Activated T-cell treated with anti-CD3 and anti-CD28 coated beads, Interleukin-2, amount 50 U/mL, for 72 hours (primary cell): ENCODE results near the gene EYA2. TPM values are rescaled to one million over a fixed set of nuclear protein-coding genes. Genes with fewer than 3 reads are reported as not detected.

Experiments used
- ATAC-seq, 2 donors: fragments of 150-1000 bp; cut with Tn5 transposase; replicated peaks in 1 of 2; 2 replicates each; pipeline ENCODE4 v1.10.0; 2021; ENCODE audit warnings: moderate library complexity in 2 of 2, mild to moderate bottlenecking in 1 of 2
- DNase-seq, 2 donors: peaks; one replicate each; pipeline ENCODE4 v3.0.0; 2021 to 2022; ENCODE audit warnings: mixed read lengths in 1 of 2
- H3K27ac Mint-ChIP-seq: one replicate; pipeline ENCODE4 v1.8.0; 2022; ENCODE audit warnings: mild to moderate bottlenecking, moderate library complexity, mixed read lengths
- H3K27me3 Mint-ChIP-seq: one replicate; pipeline ENCODE4 v1.8.0; 2022; ENCODE audit warnings: low read depth, mixed read lengths
- H3K36me3 Mint-ChIP-seq, 2 donors: one replicate each; pipeline ENCODE4 v1.8.0; 2022; ENCODE audit warnings: mixed read lengths in 2 of 2, mild to moderate bottlenecking in 1 of 2; ENCODE audit not compliant: insufficient read depth in 2 of 2
- H3K4me1 Mint-ChIP-seq: one replicate; pipeline ENCODE4 v1.8.0; 2022; ENCODE audit warnings: low read depth, mixed read lengths
- H3K4me3 Mint-ChIP-seq, 2 donors: one replicate each; pipeline ENCODE4 v1.8.0; 2022; ENCODE audit warnings: mild to moderate bottlenecking in 2 of 2, mixed read lengths in 2 of 2, moderate library complexity in 2 of 2
- H3K9me3 Mint-ChIP-seq, 2 donors: one replicate each; pipeline ENCODE4 v1.8.0; 2022; ENCODE audit warnings: mixed read lengths in 2 of 2
- total RNA-seq, 2 donors: library from RNA; stranded (reverse); gene quantifications; one replicate each; pipeline ENCODE4 v1.2.3, GENCODE V29; 2022

The EYA2 gene
- total RNA-seq, 2 donors from 2014 or later, result 0.12 TPM; not detected in 1

- H3K9me3 Mint-ChIP-seq, result no peaks in the 10 kb centered on the region
- H3K27me3 Mint-ChIP-seq, result peaks cover 21% of the 10 kb centered on the region
- DNase-seq (no peak), ATAC-seq (no peak)
- no peak overlapping the region for H3K4me3 Mint-ChIP-seq
- H3K36me3 Mint-ChIP-seq, result no peaks in the 10 kb centered on the region
- no peaks in the 10 kb centered on the region for H3K4me1 Mint-ChIP-seq
- H3K27ac Mint-ChIP-seq, result no peak overlapping the region
Measured at GRCh38 chr20:47054945-47055344, 160.3 kb downstream of the EYA2 start.

GRCh38 chr20:47055699-47056369 lies 161.2 kb downstream of the EYA2 start:
- Mint-ChIP-seq H3K27ac (no peak overlapping the region), H3K4me1 (no peaks in the 10 kb centered on the region), H3K27me3 (peaks cover 14% of the 10 kb centered on the region), H3K9me3 (no peaks in the 10 kb centered on the region), H3K4me3 (no peak overlapping the region), H3K36me3 (no peaks in the 10 kb centered on the region)
- DNase-seq (no peak), ATAC-seq (no peak)

GRCh38 chr20:47057661-47058060 lies 163.0 kb downstream of the EYA2 start:
- ATAC-seq (no peak), DNase-seq (no peak)
- H3K36me3 Mint-ChIP-seq, result no peaks in the 10 kb centered on the region
- H3K4me1 Mint-ChIP-seq, result no peaks in the 10 kb centered on the region
- H3K27ac Mint-ChIP-seq, result no peak overlapping the region
- H3K4me3 Mint-ChIP-seq, result no peak overlapping the region
- H3K27me3 Mint-ChIP-seq, result peaks cover 14% of the 10 kb centered on the region
- H3K9me3 Mint-ChIP-seq, result no peaks in the 10 kb centered on the region

- no peak for ATAC-seq
- Mint-ChIP-seq H3K27me3 (peaks cover 14% of the 10 kb centered on the region), H3K4me1 (no peaks in the 10 kb centered on the region), H3K36me3 (no peaks in the 10 kb centered on the region), H3K4me3 (no peak overlapping the region), H3K27ac (no peak overlapping the region), H3K9me3 (no peaks in the 10 kb centered on the region)
- DNase-seq, result no peak
Measured at GRCh38 chr20:47058236-47058635, 163.6 kb downstream of the EYA2 start.

GRCh38 chr20:47059536-47059935 lies 164.9 kb downstream of the EYA2 start:
- H3K4me1 Mint-ChIP-seq, result no peaks in the 10 kb centered on the region
- ATAC-seq (no peak), DNase-seq (no peak)
- peaks cover 0 to under 1% of the 10 kb centered on the region in 2 donors for H3K9me3 Mint-ChIP-seq
- no peak overlapping the region for H3K27ac Mint-ChIP-seq
- H3K4me3 Mint-ChIP-seq, result no peak overlapping the region
- H3K27me3 Mint-ChIP-seq, result peaks cover 14% of the 10 kb centered on the region
- H3K36me3 Mint-ChIP-seq, result peaks cover 0 to under 1% of the 10 kb centered on the region in 2 donors

GRCh38 chr20:47061549-47061948 lies 166.9 kb downstream of the EYA2 start:
- ATAC-seq, result no peak
- Mint-ChIP-seq H3K27me3 (no peaks in the 10 kb centered on the region), H3K9me3 (peaks cover 0 to 3% of the 10 kb centered on the region in 2 donors), H3K4me1 (no peaks in the 10 kb centered on the region), H3K4me3 (no peak overlapping the region), H3K36me3 (peaks cover 0 to 3% of the 10 kb centered on the region in 2 donors), H3K27ac (no peak overlapping the region)
- DNase-seq, result no peak

GRCh38 chr20:47062226-47062890 lies 167.7 kb downstream of the EYA2 start:
- DNase-seq (no peak), ATAC-seq (no peak)
- H3K4me3 Mint-ChIP-seq, result no peak overlapping the region
- H3K4me1 Mint-ChIP-seq, result no peaks in the 10 kb centered on the region
- peaks cover 1 to 6% of the 10 kb centered on the region in 2 donors for H3K9me3 Mint-ChIP-seq
- H3K27ac Mint-ChIP-seq, result no peak overlapping the region
- no peaks in the 10 kb centered on the region for H3K27me3 Mint-ChIP-seq
- peaks cover 1 to 3% of the 10 kb centered on the region in 2 donors for H3K36me3 Mint-ChIP-seq

- ATAC-seq, result no peak
- DNase-seq, result no peak
- no peak overlapping the region for H3K4me3 Mint-ChIP-seq
- H3K9me3 Mint-ChIP-seq, result peaks cover 5 to 14% of the 10 kb centered on the region in 2 donors
- peaks cover 1 to 6% of the 10 kb centered on the region in 2 donors for H3K36me3 Mint-ChIP-seq
- H3K27ac Mint-ChIP-seq, result no peak overlapping the region
- H3K4me1 Mint-ChIP-seq, result no peaks in the 10 kb centered on the region
- no peaks in the 10 kb centered on the region for H3K27me3 Mint-ChIP-seq
Measured at GRCh38 chr20:47063407-47063806, 168.8 kb downstream of the EYA2 start.

- no peaks in the 10 kb centered on the region for H3K27me3 Mint-ChIP-seq
- peaks cover 5 to 15% of the 10 kb centered on the region in 2 donors for H3K9me3 Mint-ChIP-seq
- no peaks in the 10 kb centered on the region for H3K4me1 Mint-ChIP-seq
- no peak for DNase-seq
- H3K27ac Mint-ChIP-seq, result no peak overlapping the region
- no peak for ATAC-seq
- peaks cover 1 to 6% of the 10 kb centered on the region in 2 donors for H3K36me3 Mint-ChIP-seq
- H3K4me3 Mint-ChIP-seq, result no peak overlapping the region
Measured at GRCh38 chr20:47063808-47064207, 169.2 kb downstream of the EYA2 start.

GRCh38 chr20:47066484-47067270 lies 172.0 kb downstream of the EYA2 start:
- H3K36me3 Mint-ChIP-seq, result peaks cover 1 to 6% of the 10 kb centered on the region in 2 donors
- no peak overlapping the region for H3K4me3 Mint-ChIP-seq
- no peaks in the 10 kb centered on the region for H3K27me3 Mint-ChIP-seq
- no peak for ATAC-seq
- no peaks in the 10 kb centered on the region for H3K4me1 Mint-ChIP-seq
- no peak overlapping the region for H3K27ac Mint-ChIP-seq
- DNase-seq, result no peak
- H3K9me3 Mint-ChIP-seq, result peaks cover 5 to 15% of the 10 kb centered on the region in 2 donors

- no peak overlapping the region for H3K4me3 Mint-ChIP-seq
- no peak for ATAC-seq
- H3K36me3 Mint-ChIP-seq, result peaks cover 1 to 6% of the 10 kb centered on the region in 2 donors
- no peaks in the 10 kb centered on the region for H3K4me1 Mint-ChIP-seq
- H3K27ac Mint-ChIP-seq, result no peak overlapping the region
- no peak for DNase-seq
- H3K27me3 Mint-ChIP-seq, result no peaks in the 10 kb centered on the region
- H3K9me3 Mint-ChIP-seq, result peaks cover 5 to 15% of the 10 kb centered on the region in 2 donors
Measured at GRCh38 chr20:47067776-47068175, 173.1 kb downstream of the EYA2 start.

GRCh38 chr20:47070176-47070575 lies 175.5 kb downstream of the EYA2 start:
- Mint-ChIP-seq H3K4me1 (no peaks in the 10 kb centered on the region), H3K27ac (no peak overlapping the region), H3K9me3 (peaks cover 5 to 12% of the 10 kb centered on the region in 2 donors), H3K27me3 (peaks cover 8% of the 10 kb centered on the region), H3K36me3 (peaks cover 1 to 3% of the 10 kb centered on the region in 2 donors), H3K4me3 (no peak overlapping the region)
- DNase-seq (no peak), ATAC-seq (no peak)

GRCh38 chr20:47071646-47072185 lies 177.1 kb downstream of the EYA2 start:
- H3K4me3 Mint-ChIP-seq, result no peak overlapping the region
- ATAC-seq, result no peak
- peaks cover 1 to 4% of the 10 kb centered on the region in 2 donors for H3K36me3 Mint-ChIP-seq
- H3K4me1 Mint-ChIP-seq, result no peaks in the 10 kb centered on the region
- peaks cover 5 to 15% of the 10 kb centered on the region in 2 donors for H3K9me3 Mint-ChIP-seq
- no peak for DNase-seq
- peaks cover 12% of the 10 kb centered on the region for H3K27me3 Mint-ChIP-seq
- no peak overlapping the region for H3K27ac Mint-ChIP-seq
